GM23338 (cell line): Measurements from ENCODE around the gene SUSD4. TPM values are rescaled to one million over a fixed set of nuclear protein-coding genes. Genes with fewer than 3 reads are reported as not detected.

Experiments
- ATAC-seq: fragments of 200-7000 bp; cut with Tn5 transposase; 3 replicates; pipeline ENCODE4 v1.9.1; 2020
- DNase-seq: peaks from one replicate; pipeline ENCODE4 v3.0.0-alpha.2; 2015; ENCODE audit warnings: low spot score
- H2AFZ ChIP-seq: fragments of 200-600 bp; sonication (generic); 2 replicates; pipeline ENCODE4 v1.8.0; 2016; ENCODE audit warnings: antibody characterized with exemption, mild to moderate bottlenecking, moderate library complexity
- H3F3A ChIP-seq: fragments of 200-600 bp; sonication (generic); replicated peaks from 2 replicates; pipeline ENCODE4 v1.8.0; 2017; ENCODE audit warnings: antibody characterized with exemption, mixed run types, low read depth
- H3K27ac ChIP-seq: fragments of 200-600 bp; sonication (generic); 2 replicates; pipeline ENCODE4 v1.6.1; 2016; ENCODE audit warnings: low read depth
- H3K27me3 ChIP-seq: fragments of 200-600 bp; sonication (generic); 2 replicates; pipeline ENCODE4 v1.8.0; 2016; ENCODE audit warnings: mild to moderate bottlenecking, mixed run types, moderate library complexity; ENCODE audit not compliant: insufficient read depth
- H3K36me3 ChIP-seq: fragments of 200-600 bp; sonication (generic); 2 replicates; pipeline ENCODE4 v1.8.0; 2016; ENCODE audit warnings: mild to moderate bottlenecking; ENCODE audit not compliant: insufficient read depth
- H3K4me1 ChIP-seq: fragments of 200-600 bp; sonication (generic); 2 replicates; pipeline ENCODE4 v1.8.0; 2016; ENCODE audit warnings: mild to moderate bottlenecking, moderate library complexity; ENCODE audit not compliant: insufficient read depth
- H3K4me2 ChIP-seq: fragments of 200-600 bp; sonication (generic); 2 replicates; pipeline ENCODE4 v1.7.1; 2017; ENCODE audit warnings: mixed run types
- H3K4me3 ChIP-seq: fragments of 200-600 bp; sonication (generic); 2 replicates; pipeline ENCODE4 v1.6.1; 2016; ENCODE audit warnings: mixed run types
- H3K79me2 ChIP-seq: fragments of 200-600 bp; sonication (generic); replicated peaks from 2 replicates; pipeline ENCODE4 v1.8.0; 2017; ENCODE audit warnings: mild to moderate bottlenecking; ENCODE audit not compliant: insufficient read depth
- H3K9me2 ChIP-seq: fragments of 200-600 bp; sonication (generic); 2 replicates; pipeline ENCODE4 v1.8.0; 2017; ENCODE audit not compliant: insufficient read depth
- H4K20me1 ChIP-seq: fragments of 200-600 bp; sonication (generic); replicated peaks from 2 replicates; pipeline ENCODE4 v1.8.0; 2017; ENCODE audit warnings: mild to moderate bottlenecking; ENCODE audit not compliant: insufficient read depth
- H3K27ac Mint-ChIP-seq: 2 replicates; pipeline ENCODE4 v1.8.0; 2020; ENCODE audit warnings: inconsistent platforms, mild to moderate bottlenecking, moderate library complexity, mixed read lengths
- H3K27me3 Mint-ChIP-seq: 3 replicates; pipeline ENCODE4 v1.8.0; 2022; ENCODE audit warnings: low read depth, mild to moderate bottlenecking, moderate library complexity, mixed read lengths, inconsistent platforms; ENCODE audit not compliant: insufficient read depth, poor library complexity
- H3K36me3 Mint-ChIP-seq: 3 replicates; pipeline ENCODE4 v1.8.0; 2021; ENCODE audit warnings: low read depth, mild to moderate bottlenecking, inconsistent platforms, moderate library complexity, mixed read lengths
- H3K4me1 Mint-ChIP-seq: 3 replicates; pipeline ENCODE4 v1.8.0; 2020; ENCODE audit warnings: mild to moderate bottlenecking, inconsistent platforms, mixed read lengths
- H3K4me3 Mint-ChIP-seq: 3 replicates; pipeline ENCODE4 v1.8.0; 2021; ENCODE audit warnings: moderate library complexity, mild to moderate bottlenecking, inconsistent platforms, mixed read lengths
- H3K9me3 Mint-ChIP-seq: 3 replicates; pipeline ENCODE4 v1.8.0; 2020; ENCODE audit warnings: moderate library complexity, mild to moderate bottlenecking, inconsistent platforms, mixed read lengths
- CREB1 ChIP-seq: fragments of 250-450 bp; sonication (Bioruptor Pico); IDR thresholded peaks from 2 replicates; pipeline ENCODE4 v1.5.0; 2020; ENCODE audit warnings: low read depth, mild to moderate bottlenecking, moderate library complexity
- CTCF ChIP-seq, 2 experiments: fragments of 200-600 bp in 1 of 2; sonication (generic) in 1 of 2; conservative IDR thresholded peaks; 2 replicates each; pipeline versions ENCODE4 v1.5.1 to v1.6.1; 2016 to 2017; ENCODE audit warnings: antibody characterized with exemption in 2 of 2, low read depth in 2 of 2, mild to moderate bottlenecking in 2 of 2, moderate library complexity in 1 of 2
- EZH2 ChIP-seq: fragments of 200-600 bp; sonication (generic); IDR thresholded peaks from one replicate; pipeline ENCODE4 v1.8.0; 2017; ENCODE audit warnings: antibody characterized with exemption, mild to moderate bottlenecking, low read depth; ENCODE audit not compliant: unreplicated experiment
- EZH2phosphoT487 ChIP-seq: fragments of 200-600 bp; sonication (generic); IDR thresholded peaks from one replicate; pipeline ENCODE4 v1.8.1; 2018; ENCODE audit warnings: antibody characterized with exemption; ENCODE audit not compliant: unreplicated experiment
- JUNB ChIP-seq: IDR thresholded peaks from one replicate; pipeline ENCODE4 v1.6.1; 2016; ENCODE audit warnings: antibody characterized with exemption; ENCODE audit not compliant: unreplicated experiment
- NANOG ChIP-seq: IDR thresholded peaks from 2 replicates; pipeline ENCODE4 v1.6.1; 2016; ENCODE audit warnings: antibody characterized with exemption, borderline replicate concordance
- POLR2AphosphoS5 ChIP-seq: IDR thresholded peaks from 2 replicates; pipeline ENCODE4 v1.6.1; 2016; ENCODE audit warnings: antibody characterized with exemption, low read depth
- REST ChIP-seq: IDR thresholded peaks from one replicate; pipeline ENCODE4 v1.6.1; 2018; ENCODE audit warnings: antibody characterized with exemption; ENCODE audit not compliant: unreplicated experiment
- STAT1 ChIP-seq: IDR thresholded peaks from one replicate; pipeline ENCODE4 v1.6.1; 2016; ENCODE audit warnings: antibody characterized with exemption; ENCODE audit not compliant: unreplicated experiment
- ZNF114 ChIP-seq: fragments of 250-450 bp; sonication (Bioruptor Pico); IDR thresholded peaks from 2 replicates; pipeline ENCODE4 v1.5.0; 2020; ENCODE audit warnings: mild to moderate bottlenecking, moderate library complexity
- ZNF331 ChIP-seq: fragments of 250-450 bp; sonication (Bioruptor Pico); IDR thresholded peaks from 2 replicates; pipeline ENCODE4 v1.5.0; 2020; ENCODE audit warnings: low read depth, mild to moderate bottlenecking, moderate library complexity
- polyA plus RNA-seq: library from polyadenylated mRNA; unstranded; fragments of >200 nt; fragmentation: Nextera tagmentation; extraction: Ambion mirVana; gene quantifications from 2 replicates; pipeline ENCODE4 v1.2.1, GENCODE V29; 2016
- total RNA-seq: library from RNA; depleted of rRNA; stranded (reverse); fragments of >200 nt; shearing (Covaris generic); gene quantifications from 2 replicates; pipeline ENCODE4 v1.2.3, GENCODE V29; 2014
- TF ChIP-seq, protein P1 (sequence below): fragments of 250-450 bp; sonication (Bioruptor Pico); IDR thresholded peaks from 2 replicates; pipeline ENCODE4 v1.5.0; 2020; ENCODE audit warnings: mild to moderate bottlenecking, moderate library complexity
- TF ChIP-seq, protein P2 (sequence below): IDR thresholded peaks from 2 replicates; pipeline ENCODE4 v1.6.1; 2016; ENCODE audit warnings: antibody characterized with exemption

The SUSD4 gene
- total and polyA plus RNA-seq, 2 experiments from 2014 or later = 2.3 to 3.6 TPM

- no peak overlapping the region for H3K27ac Mint-ChIP-seq
- Histone ChIP-seq H3K9me2 (no peaks in the 10 kb centered on the region), H2AFZ (no peak overlapping the region), H3K79me2 (no peaks in the 10 kb centered on the region), H3K27ac (no peak overlapping the region), H3K4me1 (no peaks in the 10 kb centered on the region), H3F3A (no peaks in the 10 kb centered on the region), H4K20me1 (no peaks in the 10 kb centered on the region), H3K36me3 (no peaks in the 10 kb centered on the region), H3K4me2 (no peak overlapping the region), H3K27me3 (no peaks in the 10 kb centered on the region), H3K4me3 (no peak overlapping the region)
- DNase-seq (no peak), ATAC-seq (no peak)
- no peaks in the 10 kb centered on the region for H3K36me3 Mint-ChIP-seq
- H3K4me3 Mint-ChIP-seq = no peak overlapping the region
- TF ChIP-seq, protein P1, sequence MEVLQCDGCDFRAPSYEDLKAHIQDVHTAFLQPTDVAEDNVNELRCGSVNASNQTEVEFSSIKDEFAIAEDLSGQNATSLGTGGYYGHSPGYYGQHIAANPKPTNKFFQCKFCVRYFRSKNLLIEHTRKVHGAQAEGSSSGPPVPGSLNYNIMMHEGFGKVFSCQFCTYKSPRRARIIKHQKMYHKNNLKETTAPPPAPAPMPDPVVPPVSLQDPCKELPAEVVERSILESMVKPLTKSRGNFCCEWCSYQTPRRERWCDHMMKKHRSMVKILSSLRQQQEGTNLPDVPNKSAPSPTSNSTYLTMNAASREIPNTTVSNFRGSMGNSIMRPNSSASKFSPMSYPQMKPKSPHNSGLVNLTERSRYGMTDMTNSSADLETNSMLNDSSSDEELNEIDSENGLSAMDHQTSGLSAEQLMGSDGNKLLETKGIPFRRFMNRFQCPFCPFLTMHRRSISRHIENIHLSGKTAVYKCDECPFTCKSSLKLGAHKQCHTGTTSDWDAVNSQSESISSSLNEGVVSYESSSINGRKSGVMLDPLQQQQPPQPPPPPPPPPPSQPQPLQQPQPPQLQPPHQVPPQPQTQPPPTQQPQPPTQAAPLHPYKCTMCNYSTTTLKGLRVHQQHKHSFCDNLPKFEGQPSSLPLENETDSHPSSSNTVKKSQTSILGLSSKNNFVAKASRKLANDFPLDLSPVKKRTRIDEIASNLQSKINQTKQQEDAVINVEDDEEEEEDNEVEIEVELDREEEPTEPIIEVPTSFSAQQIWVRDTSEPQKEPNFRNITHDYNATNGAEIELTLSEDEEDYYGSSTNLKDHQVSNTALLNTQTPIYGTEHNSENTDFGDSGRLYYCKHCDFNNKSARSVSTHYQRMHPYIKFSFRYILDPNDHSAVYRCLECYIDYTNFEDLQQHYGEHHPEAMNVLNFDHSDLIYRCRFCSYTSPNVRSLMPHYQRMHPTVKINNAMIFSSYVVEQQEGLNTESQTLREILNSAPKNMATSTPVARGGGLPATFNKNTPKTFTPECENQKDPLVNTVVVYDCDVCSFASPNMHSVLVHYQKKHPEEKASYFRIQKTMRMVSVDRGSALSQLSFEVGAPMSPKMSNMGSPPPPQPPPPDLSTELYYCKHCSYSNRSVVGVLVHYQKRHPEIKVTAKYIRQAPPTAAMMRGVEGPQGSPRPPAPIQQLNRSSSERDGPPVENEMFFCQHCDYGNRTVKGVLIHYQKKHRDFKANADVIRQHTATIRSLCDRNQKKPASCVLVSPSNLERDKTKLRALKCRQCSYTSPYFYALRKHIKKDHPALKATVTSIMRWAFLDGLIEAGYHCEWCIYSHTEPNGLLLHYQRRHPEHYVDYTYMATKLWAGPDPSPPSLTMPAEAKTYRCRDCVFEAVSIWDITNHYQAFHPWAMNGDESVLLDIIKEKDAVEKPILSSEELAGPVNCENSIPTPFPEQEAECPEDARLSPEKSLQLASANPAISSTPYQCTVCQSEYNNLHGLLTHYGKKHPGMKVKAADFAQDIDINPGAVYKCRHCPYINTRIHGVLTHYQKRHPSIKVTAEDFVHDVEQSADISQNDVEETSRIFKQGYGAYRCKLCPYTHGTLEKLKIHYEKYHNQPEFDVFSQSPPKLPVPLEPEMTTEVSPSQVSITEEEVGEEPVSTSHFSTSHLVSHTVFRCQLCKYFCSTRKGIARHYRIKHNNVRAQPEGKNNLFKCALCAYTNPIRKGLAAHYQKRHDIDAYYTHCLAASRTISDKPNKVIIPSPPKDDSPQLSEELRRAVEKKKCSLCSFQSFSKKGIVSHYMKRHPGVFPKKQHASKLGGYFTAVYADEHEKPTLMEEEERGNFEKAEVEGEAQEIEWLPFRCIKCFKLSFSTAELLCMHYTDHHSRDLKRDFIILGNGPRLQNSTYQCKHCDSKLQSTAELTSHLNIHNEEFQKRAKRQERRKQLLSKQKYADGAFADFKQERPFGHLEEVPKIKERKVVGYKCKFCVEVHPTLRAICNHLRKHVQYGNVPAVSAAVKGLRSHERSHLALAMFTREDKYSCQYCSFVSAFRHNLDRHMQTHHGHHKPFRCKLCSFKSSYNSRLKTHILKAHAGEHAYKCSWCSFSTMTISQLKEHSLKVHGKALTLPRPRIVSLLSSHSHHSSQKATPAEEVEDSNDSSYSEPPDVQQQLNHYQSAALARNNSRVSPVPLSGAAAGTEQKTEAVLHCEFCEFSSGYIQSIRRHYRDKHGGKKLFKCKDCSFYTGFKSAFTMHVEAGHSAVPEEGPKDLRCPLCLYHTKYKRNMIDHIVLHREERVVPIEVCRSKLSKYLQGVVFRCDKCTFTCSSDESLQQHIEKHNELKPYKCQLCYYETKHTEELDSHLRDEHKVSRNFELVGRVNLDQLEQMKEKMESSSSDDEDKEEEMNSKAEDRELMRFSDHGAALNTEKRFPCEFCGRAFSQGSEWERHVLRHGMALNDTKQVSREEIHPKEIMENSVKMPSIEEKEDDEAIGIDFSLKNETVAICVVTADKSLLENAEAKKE (CRISPR knock-in tag) = no peak
- TF ChIP-seq ZNF114 (CRISPR knock-in tag) = no peak
- TF ChIP-seq NANOG = no peak
- TF ChIP-seq, protein P2, sequence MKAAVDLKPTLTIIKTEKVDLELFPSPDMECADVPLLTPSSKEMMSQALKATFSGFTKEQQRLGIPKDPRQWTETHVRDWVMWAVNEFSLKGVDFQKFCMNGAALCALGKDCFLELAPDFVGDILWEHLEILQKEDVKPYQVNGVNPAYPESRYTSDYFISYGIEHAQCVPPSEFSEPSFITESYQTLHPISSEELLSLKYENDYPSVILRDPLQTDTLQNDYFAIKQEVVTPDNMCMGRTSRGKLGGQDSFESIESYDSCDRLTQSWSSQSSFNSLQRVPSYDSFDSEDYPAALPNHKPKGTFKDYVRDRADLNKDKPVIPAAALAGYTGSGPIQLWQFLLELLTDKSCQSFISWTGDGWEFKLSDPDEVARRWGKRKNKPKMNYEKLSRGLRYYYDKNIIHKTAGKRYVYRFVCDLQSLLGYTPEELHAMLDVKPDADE = no peak
- no peak for TF ChIP-seq CTCF (conservative IDR thresholded peaks at IDR 0.05; ENCODE audit: low read depth in 2 of 2)
- no peak for TF ChIP-seq POLR2AphosphoS5
- no peak for TF ChIP-seq STAT1
- no peak for TF ChIP-seq REST
- no peak for TF ChIP-seq EZH2
- no peak for TF ChIP-seq EZH2phosphoT487
- no peak for TF ChIP-seq JUNB
- TF ChIP-seq ZNF331 (CRISPR knock-in tag) = no peak
- TF ChIP-seq CREB1 (CRISPR knock-in tag) = no peak
- peaks cover 3% of the 10 kb centered on the region; the same call in 1 of the 3 replicates for H3K9me3 Mint-ChIP-seq
- H3K4me1 Mint-ChIP-seq = peaks cover 14% of the 10 kb centered on the region
- H3K27me3 Mint-ChIP-seq = peaks cover 5% of the 10 kb centered on the region
Observed at GRCh38 chr1:223176437-223176836, 187.5 kb downstream of the SUSD4 start.
